Measurements from ENCODE around the gene PCDHGB3.

PCDHGB3 gene

DNA sequence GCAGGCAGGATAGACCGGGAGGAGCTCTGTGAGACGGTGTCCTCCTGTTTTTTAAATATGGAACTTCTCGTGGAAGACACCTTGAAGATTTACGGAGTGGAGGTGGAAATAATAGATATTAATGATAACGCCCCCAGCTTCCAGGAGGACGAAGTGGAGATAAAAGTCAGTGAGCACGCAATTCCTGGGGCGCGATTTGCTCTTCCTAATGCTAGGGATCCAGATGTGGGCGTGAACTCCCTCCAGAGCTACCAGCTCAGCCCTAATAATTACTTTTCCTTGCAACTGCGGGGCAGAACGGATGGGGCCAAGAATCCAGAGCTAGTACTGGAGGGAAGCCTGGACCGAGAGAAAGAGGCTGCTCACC lies 51.4 kb downstream of the PCDHGB3 start:
- DNase-seq: no peak
